Smooth muscle cell (in vitro differentiated cells): Measurements from ENCODE around the gene TMEM107. TPM values are rescaled to one million over a fixed set of nuclear protein-coding genes. Genes with fewer than 3 reads are reported as not detected.
"Not testable (repeated sequence)": the region's sequence is repeated elsewhere in the genome, so short reads cannot be mapped to it uniquely, and the experiment has no call there.

Experiments
- DNase-seq: peaks from one replicate; lab custom pipeline; 2025; ENCODE audit not compliant: unreplicated experiment; lab: John Stamatoyannopoulos, UW
- H2AFZ ChIP-seq: fragments of 200-600 bp; sonication (generic); 2 replicates; pipeline ENCODE4 v1.6.0; 2016; ENCODE audit warnings: antibody characterized with exemption, low read depth, mild to moderate bottlenecking
- H3F3A ChIP-seq: fragments of 200-600 bp; sonication (generic); 2 replicates; pipeline ENCODE4 v1.6.0; 2017; ENCODE audit warnings: antibody characterized with exemption, low read depth
- H3K27ac ChIP-seq: fragments of 200-600 bp; sonication (generic); 2 replicates; pipeline ENCODE4 v1.5.1; 2016; ENCODE audit warnings: low read depth, mild to moderate bottlenecking
- H3K27me3 ChIP-seq: fragments of 200-600 bp; sonication (generic); 2 replicates; pipeline ENCODE4 v1.6.1; 2016; ENCODE audit warnings: low read depth, mild to moderate bottlenecking
- H3K36me3 ChIP-seq: fragments of 200-600 bp; sonication (generic); 2 replicates; pipeline ENCODE4 v1.5.1; 2016; ENCODE audit warnings: low read depth
- H3K4me1 ChIP-seq: fragments of 200-600 bp; sonication (generic); 2 replicates; pipeline ENCODE4 v1.5.1; 2016; ENCODE audit warnings: low read depth
- H3K4me2 ChIP-seq: fragments of 200-600 bp; sonication (generic); 2 replicates; pipeline ENCODE4 v1.6.0; 2016; ENCODE audit warnings: mild to moderate bottlenecking
- H3K4me3 ChIP-seq: fragments of 200-600 bp; sonication (generic); 2 replicates; pipeline ENCODE4 v1.5.1; 2016; ENCODE audit warnings: mild to moderate bottlenecking
- H3K79me2 ChIP-seq: fragments of 200-600 bp; sonication (generic); 2 replicates; pipeline ENCODE4 v1.6.0; 2016; ENCODE audit warnings: low read depth, mild to moderate bottlenecking
- H3K9ac ChIP-seq: fragments of 200-600 bp; sonication (generic); 2 replicates; pipeline ENCODE4 v1.6.0; 2016; ENCODE audit warnings: low read depth
- H3K9me3 ChIP-seq: fragments of 200-600 bp; sonication (generic); replicated peaks from 2 replicates; pipeline ENCODE4 v1.5.1; 2016; ENCODE audit warnings: low read depth
- H4K20me1 ChIP-seq: fragments of 200-600 bp; sonication (generic); 2 replicates; pipeline ENCODE4 v1.6.0; 2016; ENCODE audit warnings: low read depth
- CTCF ChIP-seq: fragments of 200-600 bp; sonication (generic); IDR thresholded peaks from 2 replicates; pipeline ENCODE4 v1.5.1; 2017; ENCODE audit warnings: borderline replicate concordance, mild to moderate bottlenecking, antibody characterized with exemption; ENCODE audit not compliant: insufficient read depth, poor library complexity, severe bottlenecking
- WGBS: methylation state at CpG from one replicate; pipeline ENCODE4 v1.1.7; 2016; ENCODE audit warnings: low lambda C conversion rate; 5-methylcytosine and 5-hydroxymethylcytosine counted together
- polyA plus RNA-seq: library from polyadenylated mRNA; unstranded; fragments of >200 nt; fragmentation: Nextera tagmentation; extraction: Ambion mirVana; gene quantifications from 2 replicates; pipeline ENCODE4 v1.2.1, GENCODE V29; 2016
- total RNA-seq: library from RNA; depleted of rRNA; stranded (reverse); fragments of >200 nt; gene quantifications from 2 replicates; pipeline ENCODE4 v1.2.3, GENCODE V29; 2014

Gene TMEM107
- total and polyA plus RNA-seq, 2 experiments from 2014 or later, result 36.0 to 66.7 TPM

- Histone ChIP-seq H3K36me3 (no peaks in the 10 kb centered on the region), H3F3A (no peaks in the 10 kb centered on the region), H3K4me3 (peak overlapping the region; percentile 65), H3K4me1 (peaks cover 16% of the 10 kb centered on the region), H4K20me1 (no peaks in the 10 kb centered on the region), H3K9ac (peak overlapping the region; percentile 97), H3K9me3 (no peaks in the 10 kb centered on the region), H2AFZ (peak overlapping the region; percentile 41), H3K27me3 (no peaks in the 10 kb centered on the region), H3K27ac (peak overlapping the region; percentile 98), H3K4me2 (peak overlapping the region; percentile 92), H3K79me2 (no peaks in the 10 kb centered on the region)
- WGBS, result 2% methylated on average over 14 of the region's 14 CpGs
- TF ChIP-seq CTCF, result no peak
- DNase-seq, result no peak
These were observed 2.3 kb downstream of the TMEM107 start for GRCh38 chr17:8173871-8174322.

- H3K9me3 ChIP-seq, result no peaks in the 10 kb centered on the region
- no peaks in the 10 kb centered on the region for H3K27me3 ChIP-seq
- peak; percentile 37 for DNase-seq
These were observed 2.9 kb downstream of the TMEM107 start for GRCh38 chr17:8173056-8173870.

GRCh38 chr17:8170186-8170585, 6.0 kb downstream of the TMEM107 start:
- H4K20me1 ChIP-seq, H3K27ac ChIP-seq, H2AFZ ChIP-seq, DNase-seq, H3K27me3 ChIP-seq, H3F3A ChIP-seq, H3K36me3 ChIP-seq, H3K79me2 ChIP-seq, H3K4me1 ChIP-seq, H3K9ac ChIP-seq, H3K4me3 ChIP-seq, H3K9me3 ChIP-seq, H3K4me2 ChIP-seq: not testable (repeated sequence)
- 92% methylated on average over 19 of the region's 19 CpGs for WGBS

More at GRCh38 chr17:8173056-8173870, 2.9 kb downstream of the TMEM107 start:
- Histone ChIP-seq H3K4me3 (peak overlapping the region; percentile 65), H3K4me1 (peaks cover 16% of the 10 kb centered on the region), H3K27ac (peak overlapping the region; percentile 98), H3K36me3 (no peaks in the 10 kb centered on the region), H3K4me2 (peak overlapping the region; percentile 92), H3K79me2 (no peaks in the 10 kb centered on the region), H3K9ac (peak overlapping the region; percentile 97), H3F3A (no peaks in the 10 kb centered on the region), H4K20me1 (no peaks in the 10 kb centered on the region), H2AFZ (peak overlapping the region; percentile 41)
- under 1% methylated on average over 23 of the region's 23 CpGs for WGBS
- TF ChIP-seq CTCF, result no peak

- no peak overlapping the region for H3K27ac ChIP-seq
- 80% methylated on average over 3 of the region's 3 CpGs for WGBS
- no peaks in the 10 kb centered on the region for H3K27me3 ChIP-seq
- H2AFZ ChIP-seq, result no peak overlapping the region
- H3K4me3 ChIP-seq, result no peak overlapping the region
- H3K36me3 ChIP-seq, result no peaks in the 10 kb centered on the region
- no peaks in the 10 kb centered on the region for H3F3A ChIP-seq
- peaks cover 6% of the 10 kb centered on the region for H3K79me2 ChIP-seq
- no peaks in the 10 kb centered on the region for H4K20me1 ChIP-seq
- TF ChIP-seq CTCF, result no peak
- peaks cover 17% of the 10 kb centered on the region for H3K4me1 ChIP-seq
- no peaks in the 10 kb centered on the region for H3K9me3 ChIP-seq
- H3K9ac ChIP-seq, result no peak overlapping the region
- no peak for DNase-seq
- no peak overlapping the region for H3K4me2 ChIP-seq
These were observed 8.7 kb downstream of the TMEM107 start for GRCh38 chr17:8167526-8167925.
